SK-N-MC (cell line): Measurements from ENCODE around the gene C12orf42.

Experiments used
- EZH2 ChIP-seq: fragments of 200-600 bp; sonication (generic); IDR thresholded peaks from one replicate; pipeline ENCODE4 v1.6.1; 2017; ENCODE audit warnings: antibody characterized with exemption
- POLR2AphosphoS5 ChIP-seq: IDR thresholded peaks from 2 replicates; pipeline ENCODE4 v1.6.1; 2012; ENCODE audit warnings: mild to moderate bottlenecking, low read depth, low read length, borderline replicate concordance

GRCh38 chr12:103519632-103520031, 23.9 kb upstream of the C12orf42 start:
- TF ChIP-seq POLR2AphosphoS5: no peak
- no peak for TF ChIP-seq EZH2
